Esophagus muscularis mucosa (tissue), 3 donors: ENCODE data around the gene TSNAX.

Experiments
- CTCF ChIP-seq, 3 experiments: fragments of 200-600 bp in 2 of 3; fragments of 450-650 bp in 1 of 3; sonication (generic) in 2 of 3; IDR thresholded peaks; one replicate each; pipeline ENCODE4 v1.5.1; 2017 to 2019; ENCODE audit warnings: antibody characterized with exemption in 3 of 3, mild to moderate bottlenecking in 2 of 3, moderate library complexity in 1 of 3
- POLR2AphosphoS5 ChIP-seq, 2 donors: sonication (generic); formaldehyde crosslinking; IDR thresholded peaks; one replicate each; pipeline ENCODE4 v1.6.1; 2017; ENCODE audit warnings: antibody characterized with exemption in 2 of 2

DNA sequence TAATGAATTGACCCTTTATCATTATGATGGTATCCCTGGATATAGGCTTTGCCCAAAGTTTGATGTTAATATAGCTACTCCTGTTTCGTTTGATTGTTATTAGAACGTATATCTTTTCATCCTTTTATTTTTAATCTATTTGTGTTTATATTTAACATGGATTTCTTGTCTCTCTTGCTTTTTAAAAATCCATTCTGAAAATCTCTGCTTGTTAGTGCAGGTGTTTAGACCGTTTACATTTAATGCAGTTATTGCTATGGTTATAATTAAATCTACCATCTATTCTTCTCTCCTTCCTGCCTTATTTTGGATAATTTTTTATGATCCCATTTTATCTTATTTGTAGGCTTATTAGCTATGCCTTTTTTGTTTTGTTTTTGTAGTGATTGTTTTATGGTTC is 12.4 kb downstream of the TSNAX start:
- no peak for TF ChIP-seq CTCF (IDR thresholded peaks at IDR 0.05)
- no peak for TF ChIP-seq POLR2AphosphoS5 (IDR thresholded peaks at IDR 0.05)
